ENCODE measurements around the gene ISM1.

GRCh38 chr20:13313201-13313600, 92.1 kb downstream of the ISM1 start:
- TF ChIP-seq YY1 (IDR thresholded peaks at IDR 0.05; ENCODE audit: insufficient read depth, insufficient read length) = no peak
- TF ChIP-seq ZNF274 (IDR thresholded peaks at IDR 0.05; ENCODE audit: low read depth, low read length) = no peak
- TF ChIP-seq SUZ12 (IDR thresholded peaks at IDR 0.05; ENCODE audit: extremely low read depth, insufficient read depth, insufficient read length) = no peak
